Smooth muscle cell (in vitro differentiated cells): ENCODE results near the gene TBX21. TPM values are rescaled to one million over a fixed set of nuclear protein-coding genes. Genes with fewer than 3 reads are reported as not detected.

Experiments
- DNase-seq: peaks from one replicate; lab custom pipeline; 2025; ENCODE audit not compliant: unreplicated experiment; lab: John Stamatoyannopoulos, UW
- H2AFZ ChIP-seq: fragments of 200-600 bp; sonication (generic); 2 replicates; pipeline ENCODE4 v1.6.0; 2016; ENCODE audit warnings: antibody characterized with exemption, low read depth, mild to moderate bottlenecking
- H3F3A ChIP-seq: fragments of 200-600 bp; sonication (generic); 2 replicates; pipeline ENCODE4 v1.6.0; 2017; ENCODE audit warnings: antibody characterized with exemption, low read depth
- H3K27ac ChIP-seq: fragments of 200-600 bp; sonication (generic); 2 replicates; pipeline ENCODE4 v1.5.1; 2016; ENCODE audit warnings: low read depth, mild to moderate bottlenecking
- H3K27me3 ChIP-seq: fragments of 200-600 bp; sonication (generic); 2 replicates; pipeline ENCODE4 v1.6.1; 2016; ENCODE audit warnings: low read depth, mild to moderate bottlenecking
- H3K36me3 ChIP-seq: fragments of 200-600 bp; sonication (generic); 2 replicates; pipeline ENCODE4 v1.5.1; 2016; ENCODE audit warnings: low read depth
- H3K4me1 ChIP-seq: fragments of 200-600 bp; sonication (generic); 2 replicates; pipeline ENCODE4 v1.5.1; 2016; ENCODE audit warnings: low read depth
- H3K4me2 ChIP-seq: fragments of 200-600 bp; sonication (generic); 2 replicates; pipeline ENCODE4 v1.6.0; 2016; ENCODE audit warnings: mild to moderate bottlenecking
- H3K4me3 ChIP-seq: fragments of 200-600 bp; sonication (generic); 2 replicates; pipeline ENCODE4 v1.5.1; 2016; ENCODE audit warnings: mild to moderate bottlenecking
- H3K79me2 ChIP-seq: fragments of 200-600 bp; sonication (generic); 2 replicates; pipeline ENCODE4 v1.6.0; 2016; ENCODE audit warnings: low read depth, mild to moderate bottlenecking
- H3K9ac ChIP-seq: fragments of 200-600 bp; sonication (generic); 2 replicates; pipeline ENCODE4 v1.6.0; 2016; ENCODE audit warnings: low read depth
- H3K9me3 ChIP-seq: fragments of 200-600 bp; sonication (generic); replicated peaks from 2 replicates; pipeline ENCODE4 v1.5.1; 2016; ENCODE audit warnings: low read depth
- H4K20me1 ChIP-seq: fragments of 200-600 bp; sonication (generic); 2 replicates; pipeline ENCODE4 v1.6.0; 2016; ENCODE audit warnings: low read depth
- CTCF ChIP-seq: fragments of 200-600 bp; sonication (generic); IDR thresholded peaks from 2 replicates; pipeline ENCODE4 v1.5.1; 2017; ENCODE audit warnings: borderline replicate concordance, mild to moderate bottlenecking, antibody characterized with exemption; ENCODE audit not compliant: insufficient read depth, poor library complexity, severe bottlenecking
- WGBS: methylation state at CpG from one replicate; pipeline ENCODE4 v1.1.7; 2016; ENCODE audit warnings: low lambda C conversion rate; 5-methylcytosine and 5-hydroxymethylcytosine counted together
- polyA plus RNA-seq: library from polyadenylated mRNA; unstranded; fragments of >200 nt; fragmentation: Nextera tagmentation; extraction: Ambion mirVana; gene quantifications from 2 replicates; pipeline ENCODE4 v1.2.1, GENCODE V29; 2016
- total RNA-seq: library from RNA; depleted of rRNA; stranded (reverse); fragments of >200 nt; gene quantifications from 2 replicates; pipeline ENCODE4 v1.2.3, GENCODE V29; 2014

TBX21 gene
- total and polyA plus RNA-seq, 2 experiments from 2014 or later = not detected

DNA sequence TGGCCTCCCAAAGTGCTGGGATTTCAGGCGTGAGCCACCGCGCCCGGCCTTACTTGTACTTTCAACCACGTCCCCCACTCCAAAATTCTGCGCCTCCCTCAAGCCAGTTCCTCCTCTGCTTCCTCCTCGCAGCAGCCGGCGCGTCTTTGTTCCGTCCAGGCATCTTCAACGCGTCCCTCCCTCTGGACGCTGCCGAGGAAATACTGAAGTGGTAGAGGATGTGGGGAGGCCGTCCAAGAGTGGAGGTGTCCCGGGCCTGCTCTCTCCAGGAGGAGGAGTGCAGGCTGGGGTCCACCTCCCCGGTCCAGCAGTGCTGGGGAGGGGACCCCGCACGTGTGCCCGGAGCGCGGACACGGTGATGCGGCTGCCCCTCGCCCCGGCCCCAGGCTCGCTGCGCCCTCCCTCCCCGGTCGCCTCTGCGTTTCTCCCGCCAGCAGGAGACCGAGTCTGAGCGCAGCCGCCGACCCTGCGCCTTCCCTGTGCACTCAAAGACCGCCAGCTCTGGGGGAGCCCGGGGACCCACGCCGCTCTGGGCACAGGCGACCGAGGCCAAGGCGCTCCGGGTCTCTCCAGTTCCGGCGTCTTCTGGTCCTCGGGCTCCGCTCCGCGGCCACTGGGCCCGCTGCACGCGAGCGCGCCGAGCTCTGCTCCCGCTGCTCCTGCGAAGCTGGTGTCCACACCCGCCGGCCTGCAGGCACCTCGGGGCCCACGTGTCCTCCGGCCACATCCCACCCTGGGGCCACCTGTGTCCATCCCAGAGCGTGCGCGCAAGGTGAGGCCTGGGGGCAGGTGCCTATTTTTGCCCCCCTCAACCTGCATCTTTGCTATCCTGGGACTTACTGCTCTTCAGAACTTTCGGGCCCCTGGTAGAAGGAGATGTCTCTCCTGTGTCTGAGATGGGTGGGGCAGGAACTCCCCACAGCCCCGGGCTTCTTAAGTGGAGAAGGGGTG is 56.9 kb downstream of the TBX21 start:
- H3K4me2 ChIP-seq = peak overlapping the region; percentile 85
- peak; percentile 24 for TF ChIP-seq CTCF
- no peak overlapping the region for H2AFZ ChIP-seq
- no peak for DNase-seq
- 7% methylated on average over 47 of the region's 70 CpGs for WGBS
- H3K9ac ChIP-seq = no peak overlapping the region
- H3K9me3 ChIP-seq = no peaks in the 10 kb centered on the region
- H3K36me3 ChIP-seq = no peaks in the 10 kb centered on the region
- H3K27me3 ChIP-seq = peaks cover 83% of the 10 kb centered on the region
- peak overlapping the region; percentile 42 for H3K4me3 ChIP-seq
- no peak overlapping the region for H3K27ac ChIP-seq
- no peaks in the 10 kb centered on the region for H3K4me1 ChIP-seq
- H3K79me2 ChIP-seq = no peaks in the 10 kb centered on the region
- no peaks in the 10 kb centered on the region for H3F3A ChIP-seq
- no peaks in the 10 kb centered on the region for H4K20me1 ChIP-seq

GRCh38 chr17:47791025-47791424 is 58.0 kb downstream of the TBX21 start:
- Histone ChIP-seq H4K20me1 (no peaks in the 10 kb centered on the region), H3K4me1 (no peaks in the 10 kb centered on the region), H3K79me2 (no peaks in the 10 kb centered on the region), H3F3A (no peaks in the 10 kb centered on the region), H3K4me2 (no peak overlapping the region), H3K9ac (no peak overlapping the region), H3K36me3 (no peaks in the 10 kb centered on the region), H3K27ac (no peak overlapping the region), H3K4me3 (no peak overlapping the region), H2AFZ (no peak overlapping the region), H3K27me3 (peaks cover 92% of the 10 kb centered on the region), H3K9me3 (no peaks in the 10 kb centered on the region)
- 71% methylated on average over 3 of the region's 3 CpGs for WGBS
- TF ChIP-seq CTCF = no peak
- no peak for DNase-seq

GRCh38 chr17:47792457-47792856 is 59.4 kb downstream of the TBX21 start:
- TF ChIP-seq CTCF = no peak
- peaks cover 81% of the 10 kb centered on the region for H3K27me3 ChIP-seq
- no peak overlapping the region for H3K27ac ChIP-seq
- H3K4me1 ChIP-seq = no peaks in the 10 kb centered on the region
- H4K20me1 ChIP-seq = no peaks in the 10 kb centered on the region
- no peaks in the 10 kb centered on the region for H3K9me3 ChIP-seq
- WGBS = 63% methylated on average over 1 of the region's 1 CpG
- DNase-seq = no peak
- H3F3A ChIP-seq = no peaks in the 10 kb centered on the region
- no peak overlapping the region for H3K4me2 ChIP-seq
- no peak overlapping the region for H2AFZ ChIP-seq
- no peaks in the 10 kb centered on the region for H3K79me2 ChIP-seq
- H3K9ac ChIP-seq = no peak overlapping the region
- H3K4me3 ChIP-seq = no peak overlapping the region
- H3K36me3 ChIP-seq = no peaks in the 10 kb centered on the region
